ENCODE results near the gene MAP2K6. TPM values are rescaled to one million over a fixed set of nuclear protein-coding genes. Genes with fewer than 3 reads are reported as not detected.

MAP2K6 gene
- total RNA-seq, 1 donor from 2014 or later: 1.4 TPM

DNA sequence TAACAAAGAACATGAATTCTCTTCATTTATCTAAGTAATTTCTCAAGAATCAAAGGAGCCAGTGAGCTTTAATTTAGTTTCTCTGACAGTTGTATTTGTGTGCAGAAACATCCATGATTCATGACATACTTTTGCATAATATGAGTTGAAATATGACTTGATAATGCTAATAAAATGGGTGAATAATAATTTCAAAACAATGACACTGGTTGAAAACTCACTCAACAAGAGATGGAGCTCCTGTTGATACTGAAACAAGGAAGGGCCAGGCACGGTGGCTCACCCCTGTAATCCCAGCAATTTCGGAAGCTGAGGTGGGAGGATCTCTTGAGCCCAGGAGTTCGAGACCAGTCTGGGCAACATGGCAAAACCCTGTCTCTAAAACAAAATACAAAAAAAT is 147.0 kb downstream of the MAP2K6 start:
- no peaks in the 10 kb centered on the region for H3K27me3 Mint-ChIP-seq
- intact Hi-C loops (cut with micrococcal nuclease): loop anchor here (10.0 kb wide), 1 partner anchor 993 kb away; no protein-coding TSS in a partner anchor
- no peak for DNase-seq
- no peaks in the 10 kb centered on the region for H3K36me3 Mint-ChIP-seq (ENCODE audit: low read depth)
- no peak overlapping the region for H3K27ac Mint-ChIP-seq
- no peaks in the 10 kb centered on the region for H3K4me1 Mint-ChIP-seq
- no peak overlapping the region for H3K4me3 Mint-ChIP-seq
- no peaks in the 10 kb centered on the region for H3K9me3 Mint-ChIP-seq

GRCh38 chr17:69565447-69565846 is 150.9 kb downstream of the MAP2K6 start:
- no peak for DNase-seq
- intact Hi-C loops (cut with micrococcal nuclease): loop anchor here (10.0 kb wide), 1 partner anchor 989 kb away; no protein-coding TSS in a partner anchor
- Mint-ChIP-seq H3K36me3 (ENCODE audit: low read depth) (no peaks in the 10 kb centered on the region), H3K27me3 (peaks cover 4% of the 10 kb centered on the region), H3K27ac (no peak overlapping the region), H3K9me3 (no peaks in the 10 kb centered on the region), H3K4me3 (no peak overlapping the region), H3K4me1 (no peaks in the 10 kb centered on the region)

- no peak for DNase-seq
- no peaks in the 10 kb centered on the region for H3K9me3 Mint-ChIP-seq
- H3K27me3 Mint-ChIP-seq: peaks cover 4% of the 10 kb centered on the region
- no peaks in the 10 kb centered on the region for H3K36me3 Mint-ChIP-seq (ENCODE audit: low read depth)
- no peaks in the 10 kb centered on the region for H3K4me1 Mint-ChIP-seq
- H3K4me3 Mint-ChIP-seq: no peak overlapping the region
- H3K27ac Mint-ChIP-seq: no peak overlapping the region
- intact Hi-C loops (cut with micrococcal nuclease): loop anchor here (10.0 kb wide), 1 partner anchor 988 kb away; no protein-coding TSS in a partner anchor
These were observed 152.6 kb downstream of the MAP2K6 start for GRCh38 chr17:69567130-69567529.

- Mint-ChIP-seq H3K36me3 (ENCODE audit: low read depth) (no peaks in the 10 kb centered on the region), H3K4me1 (no peaks in the 10 kb centered on the region), H3K27me3 (peaks cover 11% of the 10 kb centered on the region), H3K4me3 (no peak overlapping the region), H3K9me3 (no peaks in the 10 kb centered on the region), H3K27ac (no peak overlapping the region)
- intact Hi-C loops (cut with micrococcal nuclease): no loop called here
- no peak for DNase-seq
These were observed 158.2 kb downstream of the MAP2K6 start for GRCh38 chr17:69572747-69573146.

DNA sequence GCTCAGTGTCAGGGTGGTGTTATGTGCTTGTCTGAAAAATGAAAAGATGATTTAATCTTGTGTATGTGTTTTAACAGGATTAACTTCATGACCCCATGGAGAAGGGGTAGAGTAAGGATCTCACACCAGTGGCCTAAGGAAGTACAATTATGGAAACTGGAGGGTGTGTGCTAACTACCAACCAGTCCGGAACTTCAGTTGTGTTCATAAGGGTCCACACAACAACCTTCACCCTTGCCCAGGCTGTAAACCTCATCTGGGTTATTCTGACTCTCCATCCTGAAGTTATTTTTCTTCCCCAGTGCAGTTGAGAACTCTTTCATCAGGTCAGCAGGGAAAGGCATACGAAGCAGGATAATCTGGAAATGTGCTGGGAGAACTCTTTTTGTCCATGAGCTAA is 158.9 kb downstream of the MAP2K6 start:
- Mint-ChIP-seq H3K27ac (no peak overlapping the region), H3K36me3 (ENCODE audit: low read depth) (no peaks in the 10 kb centered on the region), H3K4me3 (no peak overlapping the region), H3K4me1 (no peaks in the 10 kb centered on the region), H3K27me3 (peaks cover 13% of the 10 kb centered on the region), H3K9me3 (no peaks in the 10 kb centered on the region)
- intact Hi-C loops (cut with micrococcal nuclease): no loop called here
- no peak for DNase-seq

GRCh38 chr17:69574257-69575197 is 160.0 kb downstream of the MAP2K6 start:
- Mint-ChIP-seq H3K9me3 (no peaks in the 10 kb centered on the region), H3K4me3 (no peak overlapping the region), H3K36me3 (ENCODE audit: low read depth) (no peaks in the 10 kb centered on the region), H3K4me1 (no peaks in the 10 kb centered on the region), H3K27ac (no peak overlapping the region), H3K27me3 (peaks cover 13% of the 10 kb centered on the region)
- intact Hi-C loops (cut with micrococcal nuclease): no loop called here
- no peak for DNase-seq

- intact Hi-C loops (cut with micrococcal nuclease): no loop called here
- Mint-ChIP-seq H3K9me3 (no peaks in the 10 kb centered on the region), H3K4me1 (peaks cover 1% of the 10 kb centered on the region), H3K36me3 (ENCODE audit: low read depth) (no peaks in the 10 kb centered on the region), H3K27me3 (peaks cover 16% of the 10 kb centered on the region), H3K4me3 (no peak overlapping the region), H3K27ac (no peak overlapping the region)
- no peak for DNase-seq
These were observed 160.9 kb downstream of the MAP2K6 start for GRCh38 chr17:69575346-69575761.

DNA sequence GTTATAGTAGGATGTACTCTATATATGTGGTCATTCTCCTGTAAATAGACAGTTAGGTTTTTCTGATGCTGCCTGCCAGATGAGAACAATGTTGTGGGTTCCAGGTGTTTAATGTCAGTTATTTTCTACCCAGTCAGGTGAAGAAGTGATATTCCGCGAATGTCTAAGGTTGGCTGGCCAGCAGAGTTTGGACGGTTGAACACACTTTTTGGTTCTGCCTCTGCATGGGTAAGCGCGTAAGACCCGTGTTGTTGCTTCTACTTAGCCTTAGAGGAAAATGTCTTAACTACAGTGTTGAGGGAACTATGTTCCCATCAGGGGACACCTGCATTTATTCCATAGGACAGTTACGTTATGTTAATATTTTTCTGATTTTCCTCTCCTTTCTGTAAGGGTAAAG is 162.6 kb downstream of the MAP2K6 start:
- Mint-ChIP-seq H3K4me3 (no peak overlapping the region), H3K9me3 (no peaks in the 10 kb centered on the region), H3K4me1 (peaks cover 9% of the 10 kb centered on the region), H3K27me3 (peaks cover 18% of the 10 kb centered on the region), H3K27ac (no peak overlapping the region), H3K36me3 (ENCODE audit: low read depth) (no peaks in the 10 kb centered on the region)
- intact Hi-C loops (cut with micrococcal nuclease): no loop called here
- no peak for DNase-seq

GRCh38 chr17:69578385-69578936 is 164.0 kb downstream of the MAP2K6 start:
- H3K4me3 Mint-ChIP-seq: no peak overlapping the region
- no peak for DNase-seq
- peaks cover 9% of the 10 kb centered on the region for H3K4me1 Mint-ChIP-seq
- no peaks in the 10 kb centered on the region for H3K9me3 Mint-ChIP-seq
- intact Hi-C loops (cut with micrococcal nuclease): no loop called here
- peaks cover 18% of the 10 kb centered on the region for H3K27me3 Mint-ChIP-seq
- H3K36me3 Mint-ChIP-seq (ENCODE audit: low read depth): no peaks in the 10 kb centered on the region
- H3K27ac Mint-ChIP-seq: no peak overlapping the region

- intact Hi-C loops (cut with micrococcal nuclease): no loop called here
- Mint-ChIP-seq H3K4me1 (peaks cover 9% of the 10 kb centered on the region), H3K27ac (no peak overlapping the region), H3K27me3 (peaks cover 18% of the 10 kb centered on the region), H3K36me3 (ENCODE audit: low read depth) (no peaks in the 10 kb centered on the region), H3K4me3 (no peak overlapping the region), H3K9me3 (no peaks in the 10 kb centered on the region)
- no peak for DNase-seq
These were observed 165.6 kb downstream of the MAP2K6 start for GRCh38 chr17:69579961-69580677.

DNA sequence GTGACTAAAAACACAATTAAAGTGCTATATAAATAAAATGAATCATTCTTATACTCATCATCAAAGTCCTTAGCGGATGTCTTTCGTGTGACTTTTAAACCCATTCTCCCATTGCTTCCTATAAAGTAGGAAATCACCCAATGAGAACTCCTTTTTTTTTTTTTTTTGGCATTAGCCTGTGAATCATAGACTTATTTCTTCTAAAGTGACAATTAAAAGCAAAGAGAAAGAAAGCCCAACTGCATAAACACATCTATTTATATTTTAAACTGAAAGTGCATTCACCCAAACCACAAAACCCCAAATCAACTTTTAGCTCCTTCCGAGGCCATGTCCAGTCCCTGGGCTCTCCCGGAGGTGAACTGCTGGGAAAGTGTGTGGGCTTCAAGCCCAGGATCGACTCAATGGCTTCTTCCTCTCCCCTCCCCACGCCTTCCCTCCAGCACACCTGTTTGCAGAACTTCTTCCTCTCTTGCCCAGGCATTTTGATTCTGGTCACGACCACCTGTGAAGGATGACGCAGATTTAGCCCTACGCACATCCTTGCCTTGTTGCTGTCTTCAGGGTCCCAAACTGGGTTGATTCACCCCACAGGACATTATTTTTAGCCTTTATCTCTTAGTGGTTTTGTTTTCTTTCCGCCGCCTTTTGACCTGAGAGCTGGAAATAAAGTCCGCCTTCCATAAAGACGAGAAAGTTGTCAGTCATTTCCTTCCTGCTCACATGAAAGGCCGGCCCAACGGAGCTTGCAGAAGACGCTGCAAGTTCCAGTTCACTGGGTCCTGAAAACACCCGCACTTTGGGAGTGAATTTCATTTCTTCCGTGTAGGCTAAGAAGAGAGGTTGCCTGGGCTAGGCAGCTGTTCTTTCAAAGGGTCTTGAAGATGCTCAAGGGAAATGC is 166.8 kb downstream of the MAP2K6 start:
- Mint-ChIP-seq H3K27ac (no peak overlapping the region), H3K9me3 (no peaks in the 10 kb centered on the region), H3K4me1 (peaks cover 9% of the 10 kb centered on the region), H3K36me3 (ENCODE audit: low read depth) (no peaks in the 10 kb centered on the region), H3K4me3 (peak overlapping the region; percentile 78), H3K27me3 (peaks cover 19% of the 10 kb centered on the region)
- intact Hi-C loops (cut with micrococcal nuclease): no loop called here
- peak; percentile 60 for DNase-seq

DNA sequence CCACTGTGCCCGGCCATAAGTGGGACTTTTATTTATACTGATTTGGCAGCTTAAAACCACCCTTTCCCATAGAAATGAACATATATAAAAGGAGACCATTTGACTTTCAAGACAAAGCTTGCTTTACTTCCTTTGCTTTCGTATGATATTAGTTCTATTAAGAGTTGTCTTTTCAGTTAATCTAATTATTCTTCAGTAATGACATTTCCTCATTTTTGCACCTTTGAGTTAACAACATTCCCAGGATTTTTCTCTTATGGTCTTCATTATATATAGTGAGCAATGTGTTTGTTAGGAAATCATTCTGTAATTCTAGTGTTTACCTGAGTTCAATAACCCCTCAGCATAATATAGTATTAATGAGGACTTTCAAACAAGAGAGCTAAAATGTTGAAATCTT is 173.8 kb downstream of the MAP2K6 start:
- Mint-ChIP-seq H3K27ac (no peak overlapping the region), H3K27me3 (peaks cover 10% of the 10 kb centered on the region), H3K4me3 (no peak overlapping the region), H3K36me3 (ENCODE audit: low read depth) (no peaks in the 10 kb centered on the region), H3K9me3 (no peaks in the 10 kb centered on the region), H3K4me1 (no peaks in the 10 kb centered on the region)
- no peak for DNase-seq
- intact Hi-C loops (cut with micrococcal nuclease): no loop called here

- intact Hi-C loops (cut with micrococcal nuclease): no loop called here
These were observed 174.3 kb downstream of the MAP2K6 start for GRCh38 chr17:69588827-69589239.

More at GRCh38 chr17:69588827-69589239, 174.3 kb downstream of the MAP2K6 start:
- Mint-ChIP-seq H3K9me3 (no peaks in the 10 kb centered on the region), H3K36me3 (ENCODE audit: low read depth) (no peaks in the 10 kb centered on the region), H3K4me3 (no peak overlapping the region), H3K27me3 (peaks cover 12% of the 10 kb centered on the region), H3K27ac (no peak overlapping the region), H3K4me1 (no peaks in the 10 kb centered on the region)
- no peak for DNase-seq
